Measurements from ENCODE around the gene SBNO2.
A peak's percentile ranks its signal among the peaks of the same experiment; 100 is the strongest.
"Not testable (repeated sequence)": the region's sequence is repeated elsewhere in the genome, so short reads cannot be mapped to it uniquely, and the experiment has no call there.

Gene SBNO2

GRCh38 chr19:1115646-1116420 is 58.2 kb downstream of the SBNO2 start:
- DNase-seq = no peak

DNA sequence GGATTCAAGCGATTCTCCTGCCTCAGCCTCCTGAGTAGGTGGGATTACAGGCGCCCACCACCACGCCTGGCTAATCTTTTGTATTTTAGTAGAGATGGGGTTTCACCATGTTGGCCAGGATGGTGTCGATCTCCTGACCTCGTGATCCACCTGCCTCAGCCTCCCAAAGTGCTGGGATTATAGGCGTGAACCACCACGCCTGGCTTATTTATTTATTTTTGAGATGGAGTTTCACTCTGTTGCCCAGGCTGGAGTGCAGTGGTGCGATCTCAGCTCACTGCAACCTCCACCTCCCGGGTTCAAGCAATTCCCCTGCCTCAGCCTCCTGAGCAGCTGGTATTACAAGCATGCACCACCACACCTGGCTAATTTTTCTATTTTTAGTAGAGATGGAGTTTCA is 59.3 kb downstream of the SBNO2 start:
- not testable (repeated sequence) for DNase-seq

DNA sequence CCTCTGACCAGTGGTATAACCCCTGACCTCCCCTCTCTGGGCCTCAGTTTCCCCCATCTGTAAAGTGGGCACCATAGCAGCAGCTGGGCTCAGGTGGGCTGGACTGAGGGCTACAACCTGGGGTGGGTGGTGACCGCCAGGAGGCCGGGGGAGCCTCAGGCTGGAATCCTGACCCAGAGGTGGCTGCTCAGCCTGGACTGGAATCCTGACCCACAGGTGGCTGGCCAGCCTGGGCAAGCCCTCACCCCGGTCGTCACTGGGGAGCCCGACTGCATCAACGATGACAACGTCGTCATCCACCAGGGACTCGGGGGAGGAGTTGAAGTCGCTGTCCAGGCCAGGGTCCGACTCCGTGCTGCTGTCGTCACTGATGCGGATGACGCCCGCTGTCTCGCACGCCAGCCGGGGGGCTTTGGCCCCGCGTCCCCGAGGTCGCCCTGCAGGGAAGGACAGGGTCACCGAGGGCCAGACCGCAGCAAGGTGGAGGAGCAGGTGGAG is 60.0 kb downstream of the SBNO2 start:
- DNase-seq = no peak

- peak; percentile 88 to 89 for DNase-seq
Observed at GRCh38 chr19:1113030-1113985, 60.8 kb downstream of the SBNO2 start.

DNA sequence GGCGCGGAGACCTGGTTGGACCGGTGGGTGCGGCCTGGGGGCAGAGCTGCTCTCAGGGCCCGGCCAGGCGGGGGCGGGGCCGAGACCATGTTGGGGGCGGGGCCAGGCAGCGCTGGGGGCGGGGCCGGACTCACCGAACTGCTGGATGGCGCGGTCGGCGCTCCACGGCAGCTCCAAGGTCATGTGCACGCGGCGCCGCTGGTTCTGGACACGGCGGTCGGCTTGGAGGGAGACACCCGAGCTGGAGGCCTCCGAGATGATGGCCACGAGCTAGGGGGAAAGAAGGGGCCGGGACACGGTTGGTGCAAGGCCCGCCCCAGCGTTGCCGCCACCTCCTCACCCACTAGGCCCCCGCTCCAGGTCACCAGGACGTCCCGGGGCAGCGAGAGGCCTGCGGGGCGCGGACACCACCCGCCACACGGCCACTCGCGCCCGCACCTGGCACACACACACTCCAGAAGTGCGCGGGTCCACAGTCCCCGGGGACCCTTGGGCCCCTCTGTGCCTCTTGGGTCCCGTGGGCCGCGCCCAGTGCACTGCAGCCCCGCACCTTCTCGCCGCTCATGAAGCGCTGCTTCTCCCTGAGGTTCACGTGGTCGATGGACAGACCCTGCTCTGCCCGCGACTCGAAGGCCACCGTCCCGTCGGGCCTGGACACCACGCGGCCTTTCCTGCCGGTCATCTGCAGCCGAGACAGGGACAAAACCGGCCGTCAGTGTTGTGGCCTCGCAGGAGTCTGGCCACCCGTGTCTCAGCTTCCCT is 61.6 kb downstream of the SBNO2 start:
- no peak for DNase-seq

GRCh38 chr19:1111641-1112267 is 62.3 kb downstream of the SBNO2 start:
- no peak for DNase-seq

GRCh38 chr19:1110809-1111640 is 63.0 kb downstream of the SBNO2 start:
- no peak for DNase-seq

DNA sequence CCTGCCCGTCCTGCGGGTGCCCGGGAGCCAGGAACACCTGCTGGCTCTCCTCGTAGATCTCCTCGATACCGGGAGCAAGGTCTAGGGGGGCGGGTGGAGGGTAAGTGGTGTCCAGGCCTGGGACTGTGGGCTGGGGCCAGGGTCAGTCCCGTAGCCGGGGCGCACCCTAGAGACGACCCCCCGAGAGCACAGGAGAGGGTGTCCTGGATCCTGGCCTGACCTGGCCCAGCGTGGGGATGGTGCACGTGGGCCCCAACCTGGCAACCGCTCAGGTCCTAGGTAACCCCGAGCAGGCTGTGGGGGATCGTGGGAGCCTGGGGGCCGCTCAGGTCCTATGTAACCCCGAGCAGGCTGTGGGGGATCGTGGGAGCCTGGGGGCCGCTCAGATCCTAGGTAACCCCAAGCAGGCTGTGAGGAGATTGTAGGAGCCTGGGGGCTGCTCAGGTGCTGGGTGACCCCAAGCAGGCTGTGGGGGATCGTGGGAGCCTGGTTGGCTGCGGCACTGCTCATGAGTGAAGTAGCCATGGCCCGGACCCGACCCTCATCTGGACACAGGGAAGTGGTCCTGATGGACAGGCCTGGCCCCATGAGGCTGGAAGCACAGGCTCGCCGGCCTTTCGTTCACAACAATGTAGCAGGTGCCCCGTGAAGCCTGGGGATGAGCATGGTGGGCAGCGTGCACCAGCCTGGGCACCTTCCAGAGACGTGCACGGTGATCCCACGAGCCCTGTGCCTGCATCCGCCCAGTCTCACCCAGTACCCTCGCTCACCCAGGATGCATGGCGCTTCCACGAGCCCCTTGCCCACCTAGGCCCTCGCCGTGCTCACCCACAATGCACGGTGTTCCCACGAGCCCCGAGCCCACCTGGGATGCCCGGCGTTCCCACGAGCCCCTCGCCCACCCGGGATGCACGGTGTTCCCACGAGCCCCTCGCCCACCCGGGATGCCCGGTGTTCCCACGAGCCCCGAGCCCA is 64.1 kb downstream of the SBNO2 start:
- DNase-seq = no peak

DNA sequence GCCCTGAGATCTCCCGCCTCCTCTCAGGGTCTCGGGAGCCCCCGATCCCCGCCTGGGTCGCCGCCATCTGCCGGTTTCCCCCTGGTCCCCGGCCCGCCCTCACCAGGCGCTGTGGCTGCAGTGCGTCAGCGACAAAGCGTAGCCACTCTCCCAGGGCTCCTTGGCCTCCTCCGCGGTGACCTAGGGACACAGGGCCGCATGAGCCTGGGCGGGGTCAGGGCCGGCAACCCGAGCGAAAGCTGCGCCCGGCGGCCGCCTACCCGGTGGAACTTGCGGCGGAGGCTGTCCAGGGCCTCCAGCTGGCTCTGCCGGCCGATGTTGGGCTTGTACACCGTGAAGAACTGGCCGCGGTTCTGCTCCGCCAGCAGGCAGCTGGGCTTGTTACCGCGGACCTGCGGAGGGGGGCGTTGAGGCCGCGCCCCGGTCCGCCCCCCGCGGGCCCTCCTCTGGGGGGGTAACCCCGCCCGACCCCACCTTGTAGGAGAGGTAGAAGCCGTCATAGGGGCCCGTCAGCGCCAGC is 65.0 kb downstream of the SBNO2 start:
- no peak for DNase-seq

DNA sequence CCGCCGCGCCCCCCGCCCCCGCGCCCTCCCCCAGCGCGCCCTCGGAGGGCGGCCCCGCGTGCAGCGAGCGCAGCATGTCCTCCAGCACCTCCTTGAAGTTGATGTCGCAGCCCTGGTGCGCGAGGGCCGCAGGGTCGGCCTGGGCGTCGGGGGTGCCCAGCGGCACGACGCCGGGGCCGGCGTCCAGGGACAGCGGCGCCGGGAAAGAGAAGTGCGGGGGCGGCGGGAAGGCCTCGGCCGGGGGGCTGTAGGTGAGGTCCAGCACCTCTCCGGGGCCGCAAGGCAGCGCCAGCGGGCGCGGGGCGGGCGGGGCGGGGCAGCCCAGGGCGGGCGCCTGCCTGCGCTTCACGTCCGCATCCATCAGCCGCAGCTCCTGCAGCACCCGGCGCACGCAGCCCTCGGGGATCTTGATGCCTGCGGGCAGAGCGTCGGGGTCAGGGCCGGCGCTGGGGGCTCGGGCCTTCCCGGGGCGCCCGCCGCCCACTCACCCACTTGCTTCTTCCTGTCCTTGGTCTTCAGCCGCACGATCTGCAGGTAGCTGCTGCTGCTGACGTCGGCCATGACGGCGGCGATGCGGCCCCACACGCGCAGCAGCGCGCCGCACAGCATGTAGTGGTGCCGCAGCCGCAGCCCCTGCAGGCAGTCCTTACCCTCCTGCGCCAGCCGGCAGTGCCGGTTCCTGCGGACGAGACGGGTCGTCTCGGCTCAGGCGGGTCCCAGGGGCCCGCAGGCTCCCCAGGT is 65.6 kb downstream of the SBNO2 start:
- no peak for DNase-seq

DNA sequence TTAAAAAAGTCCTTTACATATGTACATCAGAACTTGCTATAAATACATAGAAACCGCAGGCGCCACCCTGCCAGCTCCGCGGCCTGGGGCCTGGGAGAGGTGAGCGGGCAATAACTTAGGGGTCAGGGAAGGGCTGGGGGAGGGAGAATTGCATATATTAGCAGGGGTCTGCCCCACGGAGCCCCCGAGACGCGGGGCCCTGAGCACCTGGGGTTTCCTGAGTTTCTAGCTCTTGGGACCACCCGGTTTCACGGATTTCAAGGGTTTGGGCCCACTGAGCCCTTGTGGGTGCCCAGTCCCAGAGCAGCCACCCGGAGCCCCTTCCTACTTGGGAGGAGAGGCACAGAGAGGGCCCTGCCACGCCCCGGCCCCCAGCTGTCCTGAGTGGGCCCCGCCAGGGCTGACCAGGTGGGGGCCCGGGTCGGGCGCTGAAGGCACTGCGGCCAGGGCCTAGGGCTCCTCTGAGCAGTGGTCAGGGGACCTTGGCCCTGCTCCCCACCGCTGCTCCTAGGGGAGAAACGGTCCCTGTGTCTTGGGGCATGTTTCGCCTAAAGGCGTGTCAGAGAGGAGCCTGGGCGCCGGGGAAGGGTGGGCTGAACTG is 66.3 kb downstream of the SBNO2 start:
- no peak for DNase-seq

DNA sequence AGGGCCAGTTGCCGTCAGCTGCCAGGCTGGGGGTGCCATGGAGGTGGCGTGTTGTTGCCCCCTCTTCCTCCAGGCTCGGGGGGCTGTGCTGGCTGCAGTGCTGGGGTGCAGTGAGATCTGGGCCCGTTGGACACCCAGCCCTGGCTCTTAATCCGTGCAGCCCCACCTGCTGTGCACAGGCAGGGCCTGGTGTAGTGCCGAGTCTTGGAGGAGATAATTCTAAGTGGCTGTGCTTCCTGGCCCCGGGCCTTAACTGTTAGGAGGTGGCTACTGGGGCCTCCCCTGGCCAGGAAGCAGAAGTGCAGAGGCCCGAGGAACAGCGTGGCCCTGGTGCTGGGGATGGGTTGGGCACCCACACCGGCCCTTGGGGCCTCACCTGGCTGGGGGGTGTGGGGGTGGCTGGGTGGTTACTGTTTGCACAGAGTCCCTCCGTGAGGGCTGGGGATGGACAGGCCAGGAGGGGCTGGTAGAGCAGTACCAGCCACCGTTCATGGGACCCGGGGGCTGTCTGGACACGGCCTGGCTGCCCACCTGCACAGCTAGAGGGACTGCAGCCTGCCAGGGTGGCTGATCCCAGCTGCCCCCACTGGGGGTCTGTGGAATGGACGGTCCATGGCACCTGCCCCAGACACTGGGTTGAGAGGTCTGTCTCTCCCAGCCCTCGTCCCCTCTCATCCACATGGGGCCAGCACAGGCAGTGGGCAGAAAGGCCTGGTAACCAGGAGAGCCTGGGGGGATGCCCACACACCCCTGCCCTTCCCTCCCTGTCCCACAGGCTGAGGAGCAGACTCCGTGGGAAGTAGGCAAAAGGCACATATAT is 67.0 kb downstream of the SBNO2 start:
- no peak for DNase-seq

DNA sequence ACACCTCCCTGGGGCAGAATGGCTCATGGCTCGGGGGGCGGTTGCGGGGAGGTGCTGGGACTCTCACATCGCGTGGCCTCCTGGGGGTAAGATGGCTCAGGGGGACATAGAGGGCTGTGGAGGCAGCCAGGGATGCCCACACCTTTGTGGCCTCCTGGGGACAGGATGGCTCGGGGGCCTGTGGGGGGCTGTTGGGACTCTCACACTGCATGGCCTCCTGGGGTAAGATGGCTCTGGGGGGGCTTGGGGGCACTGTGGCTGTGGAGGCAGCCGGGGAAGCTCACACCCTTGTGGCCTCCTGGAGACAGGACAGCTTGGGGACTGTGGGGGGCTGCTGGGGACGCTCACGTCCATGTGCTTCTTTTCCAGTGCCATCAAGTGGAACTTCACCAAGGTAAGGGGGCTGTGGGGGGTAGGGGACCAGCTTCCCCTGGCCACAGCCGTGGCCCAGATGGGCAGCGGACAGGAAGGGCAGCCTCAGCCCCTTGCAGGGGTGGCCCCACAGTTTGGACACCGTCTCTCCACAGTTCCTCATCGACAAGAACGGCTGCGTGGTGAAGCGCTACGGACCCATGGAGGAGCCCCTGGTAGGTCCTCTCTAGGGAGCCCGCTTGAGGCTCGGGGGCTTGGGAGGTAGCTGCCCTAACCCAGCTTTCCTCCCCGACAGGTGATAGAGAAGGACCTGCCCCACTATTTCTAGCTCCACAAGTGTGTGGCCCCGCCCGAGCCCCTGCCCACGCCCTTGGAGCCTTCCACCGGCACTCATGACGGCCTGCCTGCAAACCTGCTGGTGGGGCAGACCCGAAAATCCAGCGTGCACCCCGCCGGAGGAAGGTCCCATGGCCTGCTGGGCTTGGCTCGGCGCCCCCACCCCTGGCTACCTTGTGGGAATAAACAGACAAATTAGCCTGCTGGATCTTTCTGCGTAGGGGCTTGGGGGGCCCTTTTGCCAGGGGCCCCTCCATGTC is 67.9 kb downstream of the SBNO2 start:
- no peak for DNase-seq

DNA sequence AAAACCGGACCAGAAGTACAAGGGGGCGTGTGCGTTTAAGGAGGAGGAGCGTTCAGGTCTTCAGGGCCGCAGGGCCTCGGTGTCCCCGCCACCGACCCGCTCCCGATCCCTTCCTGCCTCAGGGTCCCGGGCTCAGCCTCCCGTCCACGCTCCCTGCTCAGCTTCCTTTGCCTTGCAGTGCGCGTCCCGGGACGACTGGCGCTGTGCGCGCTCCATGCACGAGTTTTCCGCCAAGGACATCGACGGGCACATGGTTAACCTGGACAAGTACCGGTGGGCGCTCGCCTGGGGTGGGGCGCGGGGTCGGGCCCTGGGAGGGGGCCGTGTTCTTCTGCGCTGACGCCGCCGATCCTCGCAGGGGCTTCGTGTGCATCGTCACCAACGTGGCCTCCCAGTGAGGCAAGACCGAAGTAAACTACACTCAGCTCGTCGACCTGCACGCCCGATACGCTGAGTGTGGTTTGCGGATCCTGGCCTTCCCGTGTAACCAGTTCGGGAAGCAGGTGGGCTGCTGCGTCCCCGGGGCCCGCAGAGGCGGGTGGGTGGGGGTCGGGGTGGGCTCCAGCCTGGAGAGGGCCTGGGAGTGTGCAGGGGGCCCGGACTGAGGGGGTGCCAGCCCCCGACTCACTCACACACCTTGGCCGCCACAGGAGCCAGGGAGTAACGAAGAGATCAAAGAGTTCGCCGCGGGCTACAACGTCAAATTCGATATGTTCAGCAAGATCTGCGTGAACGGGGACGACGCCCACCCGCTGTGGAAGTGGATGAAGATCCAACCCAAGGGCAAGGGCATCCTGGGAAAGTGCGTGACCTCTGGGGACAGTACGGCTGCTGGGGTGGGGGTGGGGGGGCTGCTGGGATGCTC is 68.8 kb downstream of the SBNO2 start:
- no peak for DNase-seq

GRCh38 chr19:1104311-1105007 is 69.6 kb downstream of the SBNO2 start:
- DNase-seq = peak; percentile 76 to 78

All from CD4-positive, alpha-beta T cell treated with Interleukin-4 for 1 hour (primary cell).